Activated CD8-positive, alpha-beta memory T cell treated with anti-CD3 and anti-CD28 coated beads for 4 hours (primary cell): ENCODE results near the gene NPAS4.
"Not testable (repeated sequence)": the region's sequence is repeated elsewhere in the genome, so short reads cannot be mapped to it uniquely, and the experiment has no call there.

ENCODE experiments used
- DNase-seq, 2 donors: peaks; one replicate each; pipeline ENCODE4 v3.0.0-alpha.2; 2020; ENCODE audit warnings: low read depth in 2 of 2

The NPAS4 gene

GRCh38 chr11:66417000-66417399 is 3.8 kb upstream of the NPAS4 start:
- no peak for DNase-seq

DNA sequence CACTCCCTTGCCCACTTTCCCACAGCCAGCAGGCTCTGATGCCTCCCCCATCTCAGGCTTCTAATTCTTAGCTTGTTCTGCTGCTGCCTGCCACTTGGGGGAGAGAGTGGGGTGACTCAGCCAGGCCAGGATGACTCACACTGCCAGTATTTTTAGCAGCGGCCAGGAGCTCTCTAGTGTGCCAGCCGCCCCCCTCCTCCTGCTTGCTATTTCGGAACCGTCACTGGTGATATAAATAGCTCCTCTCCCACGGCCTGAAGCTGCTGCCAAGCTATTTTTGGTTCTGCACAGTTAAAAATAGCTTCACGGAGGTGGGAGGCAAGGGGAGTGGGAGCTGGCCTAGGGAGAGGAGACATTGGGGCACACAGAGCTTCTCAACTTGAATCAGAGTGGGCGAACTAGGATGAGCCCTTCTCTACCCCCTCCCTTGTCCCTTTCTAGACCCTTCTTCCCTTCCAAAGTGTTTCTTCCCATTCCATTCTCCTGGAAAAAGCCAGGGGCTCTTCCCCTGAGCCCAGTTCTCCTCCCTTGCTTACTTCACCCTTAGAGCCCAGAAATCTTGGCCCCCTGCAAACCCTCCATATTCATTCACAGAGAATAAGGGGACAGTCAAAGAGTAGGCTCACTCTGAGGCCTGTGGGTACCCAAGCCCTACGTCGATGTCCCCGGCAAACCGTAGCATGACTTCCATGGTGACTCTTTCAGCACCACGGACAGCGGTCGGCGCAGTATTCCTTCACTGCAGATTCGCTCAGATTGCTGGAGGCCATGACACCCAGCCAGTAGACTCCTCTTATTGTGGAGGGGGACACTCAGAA is 2.5 kb upstream of the NPAS4 start:
- DNase-seq = peak; percentile 22 to 37

GRCh38 chr11:66418986-66419308 is 1.9 kb upstream of the NPAS4 start:
- DNase-seq = no peak

- DNase-seq = no peak
Measured at GRCh38 chr11:66419825-66420224, 1.0 kb upstream of the NPAS4 start.

GRCh38 chr11:66421492-66422205 is 814 bp downstream of the NPAS4 start:
- peak; percentile 69 to 78 for DNase-seq

GRCh38 chr11:66426314-66426713 is 5.5 kb downstream of the NPAS4 start:
- no peak for DNase-seq

- no peak for DNase-seq
Measured at GRCh38 chr11:66428933-66429332, 8.1 kb downstream of the NPAS4 start.

DNA sequence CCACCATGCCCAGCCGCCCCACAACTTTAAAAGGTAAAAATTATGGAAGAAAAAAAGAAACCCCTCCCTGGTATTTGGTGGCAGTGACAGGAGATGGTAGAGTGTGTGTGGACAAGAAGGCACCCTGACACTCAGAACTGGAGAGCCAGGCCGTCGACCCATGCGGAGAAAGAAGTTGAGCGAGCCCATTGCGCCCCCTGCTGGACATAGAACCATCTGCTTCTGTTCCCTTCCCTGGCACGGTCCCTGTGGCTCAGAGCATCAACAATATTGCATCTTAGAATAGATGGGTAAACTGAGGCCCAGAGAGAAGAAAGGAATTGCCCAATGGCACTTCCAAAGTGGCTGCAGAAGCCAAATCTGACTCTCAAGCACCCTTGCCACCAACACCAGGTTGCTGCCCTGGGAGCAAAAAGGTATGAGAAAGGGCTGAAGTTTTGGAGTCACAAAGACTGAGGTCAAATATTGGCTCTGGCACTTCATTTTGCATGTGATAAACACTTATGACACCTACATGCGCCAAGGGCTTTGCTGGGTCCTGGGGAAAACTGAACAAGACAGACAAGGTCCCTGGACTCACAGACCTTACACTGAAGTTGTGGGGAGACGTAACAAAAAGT is 9.3 kb downstream of the NPAS4 start:
- peak; percentile 49 to 50 for DNase-seq

DNA sequence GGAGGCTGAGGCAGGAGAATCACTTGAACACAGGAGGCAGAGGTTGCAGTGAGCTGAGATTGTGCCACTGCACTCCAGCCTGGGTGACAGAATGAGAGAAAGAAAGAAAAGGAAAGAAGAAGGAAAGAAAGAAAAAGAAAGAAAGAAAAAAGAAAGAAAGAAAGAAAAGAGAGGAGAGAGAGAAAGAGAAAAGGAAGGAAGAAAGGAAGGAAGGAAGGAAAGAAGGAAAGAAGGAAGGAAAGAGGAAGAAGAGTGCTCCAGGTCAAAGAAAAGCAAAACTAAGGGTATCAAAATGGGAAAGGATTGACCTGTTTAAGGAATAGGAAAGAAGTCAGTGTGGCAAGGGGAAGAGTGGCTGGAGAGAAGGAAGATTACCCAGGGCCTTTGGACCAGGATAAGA is 10.5 kb downstream of the NPAS4 start:
- DNase-seq = not testable (repeated sequence)

- not testable (repeated sequence) for DNase-seq
Measured at GRCh38 chr11:66431871-66432329, 11.1 kb downstream of the NPAS4 start.

DNA sequence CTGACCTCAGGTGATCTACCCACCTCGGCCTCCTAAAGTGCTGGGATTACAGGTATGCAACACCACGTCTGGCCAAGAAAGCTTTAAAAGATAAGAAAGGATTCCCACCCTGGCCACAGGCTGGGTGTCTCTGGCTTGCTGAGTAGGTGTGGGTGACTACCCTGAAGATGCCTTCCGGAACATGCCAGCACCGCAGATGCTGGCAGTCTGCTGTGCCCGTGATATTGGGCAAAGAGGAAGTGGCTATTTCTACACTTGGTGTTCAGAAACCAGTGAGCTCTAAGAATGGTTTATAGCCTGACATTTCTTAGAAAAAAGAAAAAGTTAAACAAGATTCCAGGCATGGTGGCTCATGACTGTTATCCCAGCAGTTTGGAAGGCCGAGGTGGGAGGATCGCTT is 11.8 kb downstream of the NPAS4 start:
- no peak for DNase-seq

DNA sequence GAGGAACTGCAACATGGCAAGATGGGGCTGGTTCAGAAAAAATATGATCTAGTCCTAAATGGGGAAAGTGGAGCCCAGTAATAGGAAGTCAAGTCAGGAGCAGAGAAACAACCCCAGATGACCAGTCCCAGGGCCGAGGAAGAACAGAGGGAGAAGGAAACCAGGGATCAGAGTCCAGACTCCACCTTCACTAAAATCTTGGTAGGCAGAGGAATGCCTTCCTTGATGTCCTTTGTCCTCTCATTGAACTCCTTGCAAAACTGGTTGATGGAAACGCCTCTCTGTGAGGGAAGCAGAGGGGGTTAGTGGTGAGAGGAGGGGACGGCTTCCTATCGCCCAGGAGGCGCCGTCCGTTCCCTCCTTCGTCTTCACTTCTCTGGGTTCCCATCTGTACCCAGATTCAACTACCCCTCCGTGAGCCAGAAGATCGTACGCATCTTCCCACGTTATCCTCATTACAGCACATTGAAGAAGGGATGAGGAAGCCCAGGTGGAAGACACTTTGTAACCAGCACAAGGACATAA is 17.2 kb downstream of the NPAS4 start:
- no peak for DNase-seq

DNA sequence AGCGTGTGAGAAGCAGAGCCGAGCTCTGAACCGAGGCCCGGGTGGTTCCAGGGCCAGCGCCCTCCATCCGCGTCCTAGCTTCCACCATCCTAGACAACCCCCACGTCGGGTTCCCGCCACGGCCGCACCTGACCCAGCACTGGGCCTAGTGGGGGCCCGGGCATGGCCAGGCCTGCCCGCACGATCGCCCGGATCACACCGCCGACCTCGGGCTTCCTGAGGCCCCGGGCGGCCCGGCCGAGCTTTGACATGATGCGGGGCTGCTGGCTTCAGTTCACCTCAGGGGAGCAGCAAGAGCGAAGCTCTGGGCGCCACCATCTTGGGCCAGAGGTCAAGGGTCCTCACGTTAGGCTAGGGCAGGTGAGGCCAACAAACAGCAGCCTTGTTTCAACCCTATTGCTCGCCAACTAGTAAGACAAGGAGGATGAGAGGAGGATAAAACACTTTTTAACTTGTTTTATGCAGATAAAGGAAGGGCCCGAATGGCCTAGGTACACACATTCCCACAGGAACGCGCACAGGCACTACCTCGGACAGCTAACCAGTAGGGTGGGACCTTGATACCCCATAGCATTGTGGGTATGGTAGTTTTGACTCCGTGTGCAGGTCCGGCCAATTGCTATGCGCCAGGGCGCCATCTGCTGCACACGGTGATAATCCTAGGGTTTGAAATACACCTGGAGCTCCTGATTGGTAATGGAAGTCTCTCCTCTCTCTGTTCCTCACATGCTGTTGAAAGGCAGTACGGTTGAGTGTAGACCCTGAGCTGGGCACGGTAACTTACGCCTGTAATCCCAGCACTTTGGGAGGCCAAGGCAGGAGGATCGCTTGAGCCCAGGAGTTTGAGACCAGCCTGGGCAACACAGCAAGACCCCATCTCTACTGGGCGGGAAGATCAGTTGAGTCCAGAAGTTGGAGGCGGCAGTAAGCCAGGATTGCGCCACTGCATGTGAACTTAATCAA is 17.9 kb downstream of the NPAS4 start, which contains the start of gene MRPL11:
MRPL11 (minus strand) TSS at position 345 of the 963 bp plus-strand sequence; CDS start at position 251, 94 bp downstream.
- DNase-seq = peak; percentile 76 to 79

DNA sequence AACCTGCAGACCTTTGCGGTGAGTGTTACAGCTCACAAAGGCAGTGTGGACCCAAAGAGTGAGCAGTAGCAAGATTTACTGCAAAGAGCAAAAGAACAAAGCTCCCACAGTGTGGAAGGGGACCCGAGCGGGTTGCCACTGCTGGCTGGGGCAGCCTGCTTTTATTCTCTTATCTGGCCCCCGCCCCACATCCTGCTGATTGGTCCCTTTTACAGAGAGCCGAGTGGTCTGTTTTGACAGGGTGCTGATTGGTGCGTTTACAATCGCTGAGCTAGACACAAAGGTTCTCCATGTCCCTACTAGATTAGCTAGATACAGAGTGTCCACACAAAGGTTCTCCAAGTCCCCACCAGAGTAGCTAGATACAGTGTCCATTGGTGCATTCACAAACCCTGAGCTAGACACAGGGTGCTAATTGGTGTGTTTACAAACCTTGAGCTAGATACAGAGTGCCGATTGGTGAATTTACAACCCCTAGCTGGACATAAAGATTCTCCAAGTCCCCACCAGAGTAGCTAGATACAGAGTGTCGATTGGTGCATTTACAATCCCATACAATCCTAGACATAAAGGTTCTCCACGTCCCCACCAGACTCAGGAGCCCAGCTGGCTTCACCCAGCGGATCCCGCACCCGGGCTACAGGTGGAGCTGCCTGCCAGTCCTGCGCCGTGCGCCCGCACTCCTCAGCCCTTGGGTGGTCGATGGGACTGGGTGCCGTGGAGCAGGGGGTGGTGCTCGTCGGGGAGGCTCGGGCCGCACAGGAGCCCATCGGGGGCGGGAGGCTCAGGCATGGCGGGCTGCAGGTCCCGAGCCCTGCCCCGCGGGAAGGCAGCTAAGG is 19.5 kb downstream of the NPAS4 start:
- not testable (repeated sequence) for DNase-seq

- DNase-seq = not testable (repeated sequence)
Measured at GRCh38 chr11:66440940-66441282, 20.1 kb downstream of the NPAS4 start.

DNA sequence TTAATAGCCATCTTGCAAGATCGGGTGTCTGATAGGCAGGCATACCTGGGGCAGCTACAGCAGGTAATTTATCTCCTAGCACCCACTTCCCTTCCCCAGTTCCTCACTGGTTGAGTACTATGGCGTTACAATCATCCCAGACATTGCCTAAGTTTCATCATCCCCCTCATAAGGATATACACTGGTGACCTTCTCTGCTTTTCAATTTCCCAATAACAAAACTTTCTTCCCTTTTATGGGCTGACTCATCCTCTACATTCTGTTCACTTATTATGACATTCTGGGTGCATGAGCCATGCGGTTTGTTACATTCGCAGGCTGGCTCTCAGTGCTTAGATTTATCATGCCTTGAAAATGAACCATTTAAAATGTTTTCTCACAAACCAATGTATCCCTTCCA is 22.8 kb downstream of the NPAS4 start:
- no peak for DNase-seq

- no peak for DNase-seq
Measured at GRCh38 chr11:66447012-66447411, 26.2 kb downstream of the NPAS4 start.

GRCh38 chr11:66448523-66448922 is 27.7 kb downstream of the NPAS4 start:
- DNase-seq = no peak

DNA sequence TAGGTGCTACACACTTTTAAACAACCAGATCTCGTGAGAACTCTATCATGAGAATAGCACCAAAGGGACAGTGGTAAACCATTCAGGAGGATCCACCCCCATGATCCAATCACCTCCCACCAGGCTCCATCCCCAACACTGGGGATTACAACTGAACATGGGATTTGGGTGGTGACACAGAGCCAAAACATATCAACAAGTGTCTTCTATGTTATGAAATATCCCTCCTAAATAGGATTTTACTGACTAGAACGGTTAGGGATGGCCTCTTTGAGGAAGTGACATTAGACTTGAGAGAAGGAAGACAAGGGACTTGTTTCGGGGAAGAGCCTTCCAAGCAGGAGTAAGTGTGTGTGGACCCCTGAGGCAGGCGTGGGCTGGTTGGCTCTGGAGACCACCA is 29.7 kb downstream of the NPAS4 start:
- no peak for DNase-seq

- no peak for DNase-seq
Measured at GRCh38 chr11:66451663-66452062, 30.8 kb downstream of the NPAS4 start.
